ENCODE results near the gene SUPT7L. TPM values are rescaled to one million over a fixed set of nuclear protein-coding genes. Genes with fewer than 3 reads are reported as not detected.

The SUPT7L gene, protein sequence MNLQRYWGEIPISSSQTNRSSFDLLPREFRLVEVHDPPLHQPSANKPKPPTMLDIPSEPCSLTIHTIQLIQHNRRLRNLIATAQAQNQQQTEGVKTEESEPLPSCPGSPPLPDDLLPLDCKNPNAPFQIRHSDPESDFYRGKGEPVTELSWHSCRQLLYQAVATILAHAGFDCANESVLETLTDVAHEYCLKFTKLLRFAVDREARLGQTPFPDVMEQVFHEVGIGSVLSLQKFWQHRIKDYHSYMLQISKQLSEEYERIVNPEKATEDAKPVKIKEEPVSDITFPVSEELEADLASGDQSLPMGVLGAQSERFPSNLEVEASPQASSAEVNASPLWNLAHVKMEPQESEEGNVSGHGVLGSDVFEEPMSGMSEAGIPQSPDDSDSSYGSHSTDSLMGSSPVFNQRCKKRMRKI
- 10 to 100 TPM; 18.7 to 30.3 (median 23.3) TPM for total RNA-seq

GRCh38 chr2:27663285-27664153 lies at the start of gene SUPT7L, which contains the start of gene SLC4A1AP:
Gene SUPT7L (minus strand): TSS chr2:27663614. CDS start chr2:27662192, 1,422 bp downstream.
Gene SLC4A1AP (plus strand): TSS chr2:27663889. CDS start chr2:27663915, 26 bp downstream.
- TF ChIP-seq, protein P1, sequence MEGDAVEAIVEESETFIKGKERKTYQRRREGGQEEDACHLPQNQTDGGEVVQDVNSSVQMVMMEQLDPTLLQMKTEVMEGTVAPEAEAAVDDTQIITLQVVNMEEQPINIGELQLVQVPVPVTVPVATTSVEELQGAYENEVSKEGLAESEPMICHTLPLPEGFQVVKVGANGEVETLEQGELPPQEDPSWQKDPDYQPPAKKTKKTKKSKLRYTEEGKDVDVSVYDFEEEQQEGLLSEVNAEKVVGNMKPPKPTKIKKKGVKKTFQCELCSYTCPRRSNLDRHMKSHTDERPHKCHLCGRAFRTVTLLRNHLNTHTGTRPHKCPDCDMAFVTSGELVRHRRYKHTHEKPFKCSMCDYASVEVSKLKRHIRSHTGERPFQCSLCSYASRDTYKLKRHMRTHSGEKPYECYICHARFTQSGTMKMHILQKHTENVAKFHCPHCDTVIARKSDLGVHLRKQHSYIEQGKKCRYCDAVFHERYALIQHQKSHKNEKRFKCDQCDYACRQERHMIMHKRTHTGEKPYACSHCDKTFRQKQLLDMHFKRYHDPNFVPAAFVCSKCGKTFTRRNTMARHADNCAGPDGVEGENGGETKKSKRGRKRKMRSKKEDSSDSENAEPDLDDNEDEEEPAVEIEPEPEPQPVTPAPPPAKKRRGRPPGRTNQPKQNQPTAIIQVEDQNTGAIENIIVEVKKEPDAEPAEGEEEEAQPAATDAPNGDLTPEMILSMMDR (IDR thresholded peaks at IDR 0.05; ENCODE audit: low read depth): no peak

DNA sequence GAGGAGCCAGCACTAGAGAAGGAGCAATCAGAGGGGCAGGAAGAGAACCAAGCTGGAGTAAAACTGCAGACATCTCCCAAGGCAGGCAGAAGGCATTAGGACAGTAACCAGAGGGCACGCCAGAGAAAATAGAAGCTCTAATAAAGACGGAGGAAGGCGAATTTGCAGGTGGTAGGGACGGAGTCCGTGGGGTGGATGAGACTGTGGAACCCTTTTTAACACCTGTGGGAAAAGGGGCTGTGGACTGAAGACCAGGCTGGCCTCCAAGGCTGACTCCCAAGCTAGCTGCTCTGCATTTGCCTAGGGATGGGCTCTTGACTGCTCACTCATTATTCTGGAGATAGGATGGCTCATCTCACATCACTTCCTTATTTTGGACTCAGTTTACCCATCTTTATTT lies 49.8 kb upstream of the SUPT7L start:
- TF ChIP-seq, protein P1 (IDR thresholded peaks at IDR 0.05; ENCODE audit: low read depth): no peak

DNA sequence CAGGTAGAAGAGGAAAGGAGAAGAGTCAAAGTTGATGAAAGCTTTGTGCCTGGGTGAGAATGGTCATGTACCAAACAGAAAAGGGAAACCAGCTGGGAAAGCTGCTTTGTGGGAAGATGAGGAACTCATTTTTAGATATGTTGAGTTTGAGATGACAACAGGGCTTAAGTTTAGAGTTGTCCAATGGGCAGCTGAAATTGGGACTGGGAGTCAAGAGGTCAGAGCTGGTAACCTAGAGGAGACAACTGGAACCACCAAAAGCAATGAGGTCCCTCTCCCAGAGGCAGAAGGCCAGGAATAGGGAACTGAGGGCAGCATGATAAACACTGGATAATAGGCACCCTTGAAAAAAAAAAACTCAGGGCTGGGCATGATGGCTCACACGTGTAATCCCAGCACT lies 49.1 kb upstream of the SUPT7L start:
- TF ChIP-seq, protein P1 (IDR thresholded peaks at IDR 0.05; ENCODE audit: low read depth): no peak

DNA sequence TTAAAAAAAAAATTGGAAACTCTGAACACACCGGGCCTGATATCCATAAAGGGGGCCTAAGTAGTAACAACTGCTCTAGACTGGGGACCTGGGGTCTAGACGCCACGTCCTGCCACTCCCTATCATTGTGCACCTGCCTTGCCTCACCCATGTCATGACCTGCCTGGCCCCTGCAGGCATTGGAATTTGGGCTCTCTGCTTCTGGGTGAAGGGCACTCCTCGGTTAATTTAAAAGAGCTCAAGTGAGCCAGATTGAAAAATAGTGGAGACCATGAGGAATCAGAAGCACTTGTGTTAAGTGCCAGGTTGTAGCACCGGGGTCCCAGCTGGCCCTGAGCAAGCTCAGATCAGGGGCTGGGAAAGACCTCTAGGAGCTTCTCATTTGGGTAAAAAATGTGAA lies 48.4 kb upstream of the SUPT7L start:
- TF ChIP-seq, protein P1 (IDR thresholded peaks at IDR 0.05; ENCODE audit: low read depth): no peak

DNA sequence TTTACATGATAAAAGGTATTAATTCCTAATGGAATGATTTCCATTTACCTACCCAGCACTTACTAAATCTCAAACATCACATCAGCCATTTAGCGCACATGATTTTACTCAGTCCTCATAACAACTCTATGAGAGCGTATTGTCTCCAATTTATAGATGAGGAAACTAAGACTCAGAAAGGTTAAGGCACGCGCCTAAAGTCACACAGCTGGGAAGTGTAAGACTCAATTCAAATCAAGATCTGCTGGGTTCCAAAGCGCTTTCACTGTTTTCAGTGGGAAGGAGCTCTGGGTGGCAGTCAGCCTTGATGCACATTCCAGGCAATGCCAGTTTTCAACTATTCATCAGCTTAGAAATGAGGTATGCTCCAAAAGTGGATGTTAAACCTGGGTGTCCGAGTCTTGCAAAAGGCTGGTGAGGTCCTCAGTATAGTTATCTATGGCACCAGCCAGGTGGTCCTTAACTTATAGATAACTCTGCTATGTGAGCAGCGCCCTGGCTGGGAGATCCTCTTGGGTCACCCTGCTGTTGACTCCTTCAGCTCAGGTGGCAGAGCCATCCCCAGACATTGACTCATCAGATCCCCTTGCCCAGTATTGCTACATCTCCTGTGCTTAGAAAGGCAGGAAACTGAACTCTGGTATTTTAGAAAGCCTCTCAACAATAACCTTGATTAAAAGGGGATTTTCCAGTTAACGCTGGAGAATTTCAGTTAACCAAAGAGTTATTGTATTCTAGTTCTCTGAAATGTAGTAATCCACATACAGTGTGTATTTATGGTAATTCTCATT lies 47.4 kb upstream of the SUPT7L start:
- TF ChIP-seq, protein P1 (IDR thresholded peaks at IDR 0.05; ENCODE audit: low read depth): no peak

DNA sequence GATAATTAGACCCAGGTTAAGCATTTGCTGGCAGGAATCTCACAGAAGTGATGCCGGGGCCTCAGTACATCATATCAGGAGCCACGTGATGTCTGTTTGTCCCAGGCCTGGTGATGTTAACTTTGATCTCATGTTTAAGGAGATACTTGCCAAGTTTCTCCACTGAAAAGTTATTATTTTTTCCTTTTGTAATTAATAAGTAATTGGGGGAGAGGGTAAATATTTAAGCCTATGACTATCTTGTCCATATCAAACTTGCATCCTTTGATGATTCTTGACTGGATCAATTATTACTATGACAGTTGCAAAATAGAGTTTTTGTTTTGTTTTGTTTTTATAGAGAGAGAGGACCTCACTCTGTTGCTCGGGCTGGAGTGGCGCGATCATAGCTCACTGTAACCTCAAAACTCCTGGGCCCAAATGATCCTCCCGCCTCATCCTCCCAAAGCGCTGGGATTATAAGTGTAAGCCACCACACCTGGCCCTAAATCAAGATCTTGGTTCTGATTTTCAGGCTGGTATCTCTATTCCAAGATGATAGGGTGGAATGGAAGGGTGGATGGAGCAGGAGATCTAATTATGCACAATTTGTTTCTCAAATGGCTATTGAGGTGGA lies 46.7 kb upstream of the SUPT7L start:
- TF ChIP-seq, protein P1 (IDR thresholded peaks at IDR 0.05; ENCODE audit: low read depth): no peak
